GM06990 (cell line): ENCODE results near the gene SCLT1.

ENCODE experiments used
- DNase-seq: peaks from one replicate; pipeline ENCODE4 v3.0.0-alpha.2; 2011; ENCODE audit not compliant: insufficient read length; ENCODE audit errors: extremely low read depth
- H3K27me3 ChIP-seq: replicated peaks from 2 replicates; pipeline ENCODE4 v1.6.0; 2011; ENCODE audit warnings: low read length; ENCODE audit not compliant: control insufficient read depth, insufficient read depth
- H3K36me3 ChIP-seq: 2 replicates; pipeline ENCODE4 v1.5.1; 2011; ENCODE audit warnings: low read length; ENCODE audit not compliant: control insufficient read depth, insufficient read depth
- H3K4me3 ChIP-seq: replicated peaks from 2 replicates; pipeline ENCODE4 v1.5.1; 2011; ENCODE audit warnings: low read depth, mild to moderate bottlenecking, control low read depth, low read length
- CTCF ChIP-seq: IDR thresholded peaks from 2 replicates; pipeline ENCODE4 v1.5.1; 2011; ENCODE audit warnings: low read length, control low read depth, mild to moderate bottlenecking, inconsistent platforms; ENCODE audit not compliant: insufficient read depth, poor library complexity, severe bottlenecking

SCLT1 gene

GRCh38 chr4:128858879-128859671 lies 234.3 kb downstream of the SCLT1 start:
- H3K27me3 ChIP-seq = no peaks in the 10 kb centered on the region
- no peak for TF ChIP-seq CTCF

DNA sequence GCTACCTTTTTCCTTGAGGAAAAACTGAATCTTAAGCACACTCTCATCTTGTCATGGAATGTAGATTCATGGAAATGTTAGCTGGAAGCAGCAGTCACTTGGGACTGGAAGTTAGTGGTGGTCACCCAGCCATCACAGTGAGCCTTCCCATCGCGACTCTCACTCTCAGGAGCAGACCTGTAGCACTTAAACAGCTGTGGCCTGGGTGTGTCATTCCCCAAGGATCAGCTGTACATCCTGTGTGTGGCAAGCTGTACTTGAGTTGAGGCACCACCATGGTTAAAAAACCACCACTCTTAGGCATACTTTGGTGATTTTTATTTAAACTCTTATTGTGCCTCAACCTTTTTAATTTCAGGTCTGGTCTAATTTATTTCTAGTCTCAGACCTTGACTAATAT lies 237.1 kb downstream of the SCLT1 start:
- DNase-seq = no peak
- Histone ChIP-seq H3K36me3 (peaks cover 26% of the 10 kb centered on the region), H3K4me3 (no peak overlapping the region), H3K27me3 (no peaks in the 10 kb centered on the region)
- no peak for TF ChIP-seq CTCF

More at GRCh38 chr4:128858879-128859671, 234.3 kb downstream of the SCLT1 start:
- no peak overlapping the region for H3K4me3 ChIP-seq
- H3K36me3 ChIP-seq = peaks cover 19% of the 10 kb centered on the region
- DNase-seq = no peak

DNA sequence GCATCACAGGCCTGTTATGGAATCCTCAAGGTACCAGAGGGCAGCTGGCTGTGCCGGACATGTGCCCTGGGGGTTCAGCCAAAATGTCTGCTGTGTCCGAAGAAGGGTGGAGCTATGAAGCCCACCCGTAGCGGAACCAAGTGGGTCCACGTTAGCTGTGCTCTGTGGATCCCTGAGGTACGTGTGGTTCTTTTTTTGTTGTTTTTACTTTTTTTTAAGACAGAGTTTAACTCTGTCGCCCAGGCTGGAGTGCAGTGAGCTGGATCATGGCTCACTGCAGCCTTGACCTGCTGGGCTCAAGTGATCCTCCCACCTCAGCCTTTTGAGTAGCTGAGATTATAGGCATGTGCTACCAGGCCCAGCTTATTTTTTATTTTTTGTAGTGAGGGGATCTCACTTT lies 237.7 kb downstream of the SCLT1 start:
- DNase-seq = no peak
- H3K4me3 ChIP-seq = no peak overlapping the region
- peaks cover 26% of the 10 kb centered on the region for H3K36me3 ChIP-seq
- no peaks in the 10 kb centered on the region for H3K27me3 ChIP-seq
- no peak for TF ChIP-seq CTCF

DNA sequence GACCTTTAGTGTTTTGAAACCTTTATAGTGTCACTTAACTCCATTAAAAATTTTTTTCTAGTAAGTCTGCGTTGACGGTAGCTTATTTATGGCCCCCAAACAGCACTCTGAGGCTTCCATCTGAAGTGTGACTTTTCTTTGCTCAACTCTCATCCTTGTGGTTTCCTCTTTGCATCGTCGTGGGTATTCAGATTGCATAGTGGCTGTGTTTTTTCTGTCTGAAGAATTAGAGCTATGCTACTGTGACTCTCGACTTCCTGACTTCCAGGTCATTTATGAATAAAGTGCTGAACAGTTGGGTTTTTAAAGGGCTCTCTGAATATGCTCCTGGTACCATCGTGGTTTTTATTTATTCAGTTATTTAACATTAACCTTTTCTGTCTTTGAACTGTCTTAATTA lies 238.9 kb downstream of the SCLT1 start:
- no peak for TF ChIP-seq CTCF
- H3K4me3 ChIP-seq = no peak overlapping the region
- H3K36me3 ChIP-seq = peaks cover 29% of the 10 kb centered on the region
- no peak for DNase-seq
- no peaks in the 10 kb centered on the region for H3K27me3 ChIP-seq

GRCh38 chr4:128853741-128854140 lies 239.6 kb downstream of the SCLT1 start:
- H3K36me3 ChIP-seq = peaks cover 33% of the 10 kb centered on the region
- no peaks in the 10 kb centered on the region for H3K27me3 ChIP-seq
- no peak for TF ChIP-seq CTCF
- no peak for DNase-seq
- H3K4me3 ChIP-seq = no peak overlapping the region

DNA sequence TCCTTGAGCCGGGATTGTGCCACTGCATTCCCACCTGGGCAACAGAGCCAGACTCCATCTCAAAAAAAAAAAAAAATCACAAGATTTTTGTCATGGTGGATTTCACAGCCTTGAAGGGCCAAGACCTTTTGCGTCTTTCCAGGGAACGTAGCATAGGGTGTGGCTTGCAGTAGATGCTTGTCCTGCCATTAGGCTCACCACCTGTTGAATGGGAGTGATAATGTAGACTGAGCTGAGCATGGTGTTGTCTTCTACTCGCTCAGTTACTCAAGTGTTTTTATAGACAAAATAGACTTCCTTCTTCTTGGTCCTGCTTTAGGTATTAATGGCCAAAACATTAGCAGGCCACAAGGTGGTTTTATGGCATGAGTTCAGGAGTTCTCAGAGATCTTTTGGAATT lies 243.1 kb downstream of the SCLT1 start:
- TF ChIP-seq CTCF = no peak
- H3K4me3 ChIP-seq = no peak overlapping the region
- H3K36me3 ChIP-seq = peaks cover 31% of the 10 kb centered on the region
- H3K27me3 ChIP-seq = no peaks in the 10 kb centered on the region
- no peak for DNase-seq
